NCI-H2196 (cell line): ENCODE results near the gene TENM4.
A peak's percentile ranks its signal among the peaks of the same experiment; 100 is the strongest.

ENCODE experiments used
- DNase-seq: peaks from one replicate; lab custom pipeline; 2025; ENCODE audit not compliant: unreplicated experiment; lab: John Stamatoyannopoulos, UW

The TENM4 gene

GRCh38 chr11:79312617-79313529 is 128.0 kb downstream of the TENM4 start:
- peak; percentile 5 for DNase-seq

- no peak for DNase-seq
Observed at GRCh38 chr11:79311461-79311860, 129.4 kb downstream of the TENM4 start.

GRCh38 chr11:79309407-79309806 is 131.4 kb downstream of the TENM4 start:
- DNase-seq: no peak

- no peak for DNase-seq
Observed at GRCh38 chr11:79308429-79308828, 132.4 kb downstream of the TENM4 start.

- DNase-seq: no peak
Observed at GRCh38 chr11:79304599-79305212, 136.1 kb downstream of the TENM4 start.

GRCh38 chr11:79296141-79296540 is 144.7 kb downstream of the TENM4 start:
- no peak for DNase-seq

- DNase-seq: no peak
Observed at GRCh38 chr11:79294845-79295731, 145.7 kb downstream of the TENM4 start.

- DNase-seq: no peak
Observed at GRCh38 chr11:79291948-79292347, 148.9 kb downstream of the TENM4 start.

- no peak for DNase-seq
Observed at GRCh38 chr11:79290761-79291160, 150.1 kb downstream of the TENM4 start.

- DNase-seq: no peak
Observed at GRCh38 chr11:79287952-79288351, 152.9 kb downstream of the TENM4 start.

- no peak for DNase-seq
Observed at GRCh38 chr11:79285756-79286155, 155.1 kb downstream of the TENM4 start.

- no peak for DNase-seq
Observed at GRCh38 chr11:79276736-79277325, 164.0 kb downstream of the TENM4 start.

GRCh38 chr11:79274636-79275331 is 166.0 kb downstream of the TENM4 start:
- DNase-seq: no peak

GRCh38 chr11:79273781-79274180 is 167.0 kb downstream of the TENM4 start:
- DNase-seq: no peak

- no peak for DNase-seq
Observed at GRCh38 chr11:79269611-79270307, 171.1 kb downstream of the TENM4 start.

GRCh38 chr11:79266396-79266795 is 174.4 kb downstream of the TENM4 start:
- no peak for DNase-seq

- no peak for DNase-seq
Observed at GRCh38 chr11:79265756-79266322, 175.0 kb downstream of the TENM4 start.

GRCh38 chr11:79264284-79264683 is 176.5 kb downstream of the TENM4 start:
- DNase-seq: no peak

GRCh38 chr11:79263001-79263400 is 177.8 kb downstream of the TENM4 start:
- no peak for DNase-seq
